ENCODE data around the gene MSANTD1.

GRCh38 chr4:3248811-3249661, at the start of gene MSANTD1:
- TF ChIP-seq CTCF (IDR thresholded peaks at IDR 0.05), result no peak
- TF ChIP-seq EZH2 (IDR thresholded peaks at IDR 0.05; ENCODE audit: borderline replicate concordance, insufficient read depth, low read depth, low read length, poor library complexity, severe bottlenecking), result no peak

Data from B cell (primary cell).